Stimulated activated CD4-positive, alpha-beta T cell treated with anti-CD3 and anti-CD28 coated beads, Interleukin-15, amount 100 ng/mL, for 1 hour (primary cell): ENCODE data around the gene ZBTB16.

Source experiments
- DNase-seq, 2 donors: peaks; one replicate each; pipeline ENCODE4 v3.0.0-alpha.2; 2020; ENCODE audit warnings: low read depth in 1 of 2, low spot score in 1 of 2

Gene ZBTB16

GRCh38 chr11:114149689-114150407 lies 90.3 kb downstream of the ZBTB16 start:
- no peak for DNase-seq

GRCh38 chr11:114150671-114151070 lies 91.2 kb downstream of the ZBTB16 start:
- DNase-seq: no peak

- DNase-seq: no peak
These were observed 92.1 kb downstream of the ZBTB16 start for GRCh38 chr11:114151631-114152030.

- no peak for DNase-seq
These were observed 92.7 kb downstream of the ZBTB16 start for GRCh38 chr11:114152162-114152561.

- DNase-seq: no peak
These were observed 93.3 kb downstream of the ZBTB16 start for GRCh38 chr11:114152785-114153184.

- no peak for DNase-seq
These were observed 93.7 kb downstream of the ZBTB16 start for GRCh38 chr11:114153224-114153623.

- no peak for DNase-seq
These were observed 94.9 kb downstream of the ZBTB16 start for GRCh38 chr11:114154271-114155047.

GRCh38 chr11:114155116-114155515 lies 95.6 kb downstream of the ZBTB16 start:
- no peak for DNase-seq

- DNase-seq: no peak
These were observed 96.6 kb downstream of the ZBTB16 start for GRCh38 chr11:114156131-114156581.

- DNase-seq: no peak
These were observed 97.3 kb downstream of the ZBTB16 start for GRCh38 chr11:114156782-114157181.

GRCh38 chr11:114157476-114158050 lies 98.1 kb downstream of the ZBTB16 start:
- no peak for DNase-seq

- DNase-seq: no peak
These were observed 98.9 kb downstream of the ZBTB16 start for GRCh38 chr11:114158421-114158820.

- DNase-seq: no peak
These were observed 99.4 kb downstream of the ZBTB16 start for GRCh38 chr11:114158886-114159285.

GRCh38 chr11:114159320-114159719 lies 99.8 kb downstream of the ZBTB16 start:
- no peak for DNase-seq

- DNase-seq: peak; percentile 85 to 92
These were observed 100.5 kb downstream of the ZBTB16 start for GRCh38 chr11:114159802-114160632.

- no peak for DNase-seq
These were observed 101.4 kb downstream of the ZBTB16 start for GRCh38 chr11:114160894-114161293.

- DNase-seq: no peak
These were observed 102.2 kb downstream of the ZBTB16 start for GRCh38 chr11:114161486-114162250.

GRCh38 chr11:114162719-114163123 lies 103.2 kb downstream of the ZBTB16 start:
- no peak for DNase-seq

- DNase-seq: no peak
These were observed 103.7 kb downstream of the ZBTB16 start for GRCh38 chr11:114163229-114163631.

- no peak for DNase-seq
These were observed 104.4 kb downstream of the ZBTB16 start for GRCh38 chr11:114163830-114164401.
